Testis (tissue), 3 donors: ENCODE data around the gene TTL. TPM values are rescaled to one million over a fixed set of nuclear protein-coding genes. Genes with fewer than 3 reads are reported as not detected.
A peak's percentile ranks its signal among the peaks of the same experiment; 100 is the strongest.

Experiments used
- DNase-seq: peaks from one replicate; pipeline ENCODE4 v3.0.0-alpha.2; 2019
- H3K27ac ChIP-seq, 2 donors: fragments of 200-600 bp; sonication (generic); one replicate each; pipeline ENCODE4 v1.5.1; 2019
- H3K27me3 ChIP-seq: fragments of 200-600 bp; sonication (generic); one replicate; pipeline ENCODE4 v1.5.1; 2019
- H3K36me3 ChIP-seq: fragments of 200-600 bp; sonication (generic); one replicate; pipeline ENCODE4 v1.5.1; 2017; ENCODE audit warnings: low read depth; ENCODE audit errors: missing control alignments
- H3K4me1 ChIP-seq: fragments of 200-600 bp; sonication (generic); one replicate; pipeline ENCODE4 v1.5.1; 2019
- H3K4me3 ChIP-seq, 2 donors: fragments of 200-600 bp; sonication (generic); one replicate each; pipeline ENCODE4 v1.5.1; 2017 to 2019
- H3K9me3 ChIP-seq: fragments of 200-600 bp; sonication (generic); one replicate; pipeline ENCODE4 v1.5.1; 2017
- CTCF ChIP-seq, 3 experiments: fragments of 450-650 bp in 2 of 3; fragments of 200-600 bp in 1 of 3; sonication (generic) in 1 of 3; IDR thresholded peaks; one replicate each; pipeline ENCODE4 v1.5.1; 2016 to 2019; ENCODE audit warnings: antibody characterized with exemption in 3 of 3, mild to moderate bottlenecking in 2 of 3, moderate library complexity in 1 of 3
- POLR2A ChIP-seq: fragments of 450-650 bp; IDR thresholded peaks from one replicate; pipeline ENCODE4 v1.6.1; 2017; ENCODE audit warnings: antibody characterized with exemption, mild to moderate bottlenecking, moderate library complexity
- WGBS, 2 donors: methylation state at CpG; one replicate each; pipeline ENCODE4 v1.1.5; 2018; 5-methylcytosine and 5-hydroxymethylcytosine counted together
- intact Hi-C: fragments of 100-400 bp; cut with DNase I; formaldehyde crosslinking; loops from one replicate; pipeline ENCODE4 v1.15.1; 2023; ENCODE audit warnings: low total_unique reads
- polyA plus RNA-seq: library from polyadenylated mRNA; stranded (reverse); fragments of 350-450 nt; fragmentation: Illumina TruSeq; extraction: RNeasy Lipid Tissue Mini Kit (QIAGEN cat#74804); gene quantifications from one replicate; pipeline ENCODE4 v1.2.3, GENCODE V29; 2014; ENCODE audit warnings: low read depth, low replicate concordance; ENCODE audit not compliant: insufficient read depth
- small RNA-seq, 2 donors: library from RNA; depleted of rRNA; stranded (forward); fragments of <200 nt; gene quantifications; one replicate each; pipeline ENCODE3, GENCODE V24; 2016
- total RNA-seq, 2 donors: library from RNA; depleted of rRNA; stranded (reverse); fragments of >200 nt; gene quantifications; one replicate each; pipeline ENCODE4 v1.2.3, GENCODE V29; 2016

TTL gene
- total and polyA plus RNA-seq, 3 donors from 2014 or later, result 11.4 to 14.3 (median 12.2) TPM

GRCh38 chr2:112588611-112589045 is 106.7 kb downstream of the TTL start:
- Histone ChIP-seq H3K27ac (no peak overlapping the region), H3K27me3 (no peaks in the 10 kb centered on the region), H3K36me3 (no peaks in the 10 kb centered on the region), H3K9me3 (no peaks in the 10 kb centered on the region), H3K4me3 (no peak overlapping the region), H3K4me1 (peaks cover 9% of the 10 kb centered on the region)
- WGBS, 2 donors, result 59 to 69% methylated on average over 6 of the region's 6 CpGs
- intact Hi-C loops, result no loop called here
- no peak for TF ChIP-seq POLR2A
- no peak for TF ChIP-seq CTCF (IDR thresholded peaks at IDR 0.05)
- DNase-seq, result peak; percentile 27

Small RNAs within 50 kb of the gene (small RNA-seq; reads per million reads assigned to genes)
- 0 reads per million in 2 donors for gene RF00019

Other genes with a start within 250 kb of the TTL start
- gene ZC3H8, start 227.1 kb upstream of the TTL start, total RNA-seq, result 10 to 100 TPM; 21.7 to 26.5 TPM
- gene ZC3H8, start 227.1 kb upstream of the TTL start, polyA plus RNA-seq, result 10.6 TPM
- gene ZC3H6, start 206.6 kb upstream of the TTL start, total RNA-seq, result 10 to 100 TPM; 10.9 to 23.4 TPM
- 5.0 TPM for gene ZC3H6, start 206.6 kb upstream of the TTL start, polyA plus RNA-seq
- gene RGPD8, start 48.5 kb upstream of the TTL start, total RNA-seq, result 10 to 100 TPM; 33.0 to 57.2 TPM
- gene RGPD8, start 48.5 kb upstream of the TTL start, polyA plus RNA-seq, result 28.0 TPM
- gene POLR1B, start 60.3 kb downstream of the TTL start, total RNA-seq, result 10 to 100 TPM; 26.9 to 29.8 TPM
- gene POLR1B, start 60.3 kb downstream of the TTL start, polyA plus RNA-seq, result 59.2 TPM
- 10 to 100 TPM; 49.0 to 51.3 TPM for gene CHCHD5, start 102.5 kb downstream of the TTL start, total RNA-seq
- gene CHCHD5, start 102.5 kb downstream of the TTL start, polyA plus RNA-seq, result 98.9 TPM
- gene SLC20A1, start 163.8 kb downstream of the TTL start, total RNA-seq, result 10 to 100 TPM; 38.7 to 47.8 TPM
- gene SLC20A1, start 163.8 kb downstream of the TTL start, polyA plus RNA-seq, result 30.2 TPM
- 1 to 10 TPM; 2.8 to 2.9 TPM for gene NT5DC4, start 238.9 kb downstream of the TTL start, total RNA-seq
- 4.2 TPM for gene NT5DC4, start 238.9 kb downstream of the TTL start, polyA plus RNA-seq